Kidney epithelial cell (primary cell): Measurements from ENCODE around the gene F13A1. TPM values are rescaled to one million over a fixed set of nuclear protein-coding genes. Genes with fewer than 3 reads are reported as not detected.

Experiments
- DNase-seq: peaks from one replicate; pipeline ENCODE4 v3.0.0-alpha.2; 2010; ENCODE audit warnings: low read depth
- H3K27me3 ChIP-seq: 2 replicates; pipeline ENCODE4 v1.6.0; 2011; ENCODE audit warnings: low read length; ENCODE audit not compliant: control insufficient read depth, insufficient read depth
- H3K36me3 ChIP-seq: 2 replicates; pipeline ENCODE4 v1.5.1; 2011; ENCODE audit warnings: low read length; ENCODE audit not compliant: control insufficient read depth, insufficient read depth
- H3K4me3 ChIP-seq: 2 replicates; pipeline ENCODE4 v1.5.1; 2011; ENCODE audit warnings: low read depth, mild to moderate bottlenecking, control low read depth, low read length
- CTCF ChIP-seq: IDR thresholded peaks from 2 replicates; pipeline ENCODE4 v1.5.1; 2011; ENCODE audit warnings: mild to moderate bottlenecking, moderate library complexity, low read length, control low read depth, inconsistent platforms; ENCODE audit not compliant: insufficient read depth, poor library complexity, severe bottlenecking
- total RNA-seq: library from RNA; depleted of rRNA; stranded (reverse); fragments of >200 nt; gene quantifications from 2 replicates; pipeline ENCODE4 v1.2.3, GENCODE V29; 2015

Gene F13A1
- total RNA-seq, 1 donor from 2014 or later, result 2.1 TPM

- H3K36me3 ChIP-seq, result no peaks in the 10 kb centered on the region
- no peak overlapping the region for H3K4me3 ChIP-seq
- no peak for TF ChIP-seq CTCF
- peaks cover 2% of the 10 kb centered on the region for H3K27me3 ChIP-seq
- no peak for DNase-seq
Observed at GRCh38 chr6:6348256-6348655, 27.8 kb upstream of the F13A1 start.

GRCh38 chr6:6346427-6347023 lies 26.1 kb upstream of the F13A1 start:
- H3K27me3 ChIP-seq, result peaks cover 2% of the 10 kb centered on the region
- no peak for DNase-seq
- no peak overlapping the region for H3K4me3 ChIP-seq
- TF ChIP-seq CTCF, result no peak
- no peaks in the 10 kb centered on the region for H3K36me3 ChIP-seq

GRCh38 chr6:6333501-6333900 lies 13.0 kb upstream of the F13A1 start:
- no peaks in the 10 kb centered on the region for H3K27me3 ChIP-seq
- no peaks in the 10 kb centered on the region for H3K36me3 ChIP-seq
- no peak overlapping the region for H3K4me3 ChIP-seq
- TF ChIP-seq CTCF, result no peak
- DNase-seq, result peak; percentile 51

GRCh38 chr6:6332811-6333244 lies 12.4 kb upstream of the F13A1 start:
- H3K36me3 ChIP-seq, result no peaks in the 10 kb centered on the region
- H3K4me3 ChIP-seq, result no peak overlapping the region
- no peak for DNase-seq
- H3K27me3 ChIP-seq, result no peaks in the 10 kb centered on the region
- TF ChIP-seq CTCF, result no peak

GRCh38 chr6:6331946-6332601 lies 11.6 kb upstream of the F13A1 start:
- H3K4me3 ChIP-seq, result no peak overlapping the region
- H3K36me3 ChIP-seq, result no peaks in the 10 kb centered on the region
- no peaks in the 10 kb centered on the region for H3K27me3 ChIP-seq
- no peak for TF ChIP-seq CTCF
- no peak for DNase-seq

- no peak for DNase-seq
- TF ChIP-seq CTCF, result no peak
- H3K36me3 ChIP-seq, result no peaks in the 10 kb centered on the region
- H3K4me3 ChIP-seq, result no peak overlapping the region
- H3K27me3 ChIP-seq, result no peaks in the 10 kb centered on the region
Observed at GRCh38 chr6:6331393-6331792, 10.9 kb upstream of the F13A1 start.
